GM12878 (cell line): ENCODE measurements around the gene CTIF. TPM values are rescaled to one million over a fixed set of nuclear protein-coding genes. Genes with fewer than 3 reads are reported as not detected.

Experiments
- ATAC-seq: fragments of 200-7000 bp; cut with Tn5 transposase; 3 replicates; pipeline ENCODE4 v1.9.1; 2020; ENCODE audit warnings: mild to moderate bottlenecking, moderate library complexity
- BruUV-seq: library from RNA; stranded (reverse); fragments of 400-500 nt; replicated peaks from 2 replicates; lab custom pipeline; 2021; lab: Mats Ljungman, UMichigan
- CTCF ChIA-PET: fragments of 300-600 bp; sonication (Branson Sonifier 250); formaldehyde crosslinking; extraction: SDS; loops from one replicate; lab custom pipeline; 2021; ENCODE audit warnings: inconsistent platforms; lab: Yijun Ruan, JAX
- POLR2A ChIA-PET: fragments of 350-600 bp; formaldehyde crosslinking; extraction: SDS; loops from one replicate; lab custom pipeline; 2021; ENCODE audit warnings: inconsistent platforms; lab: Charles Lee
- RAD21 ChIA-PET: fragments of 300-600 bp; sonication (Branson Sonifier 250); formaldehyde crosslinking; loops from one replicate; lab custom pipeline; 2023; ENCODE audit warnings: antibody characterized with exemption; ENCODE audit not compliant: unreplicated experiment; lab: Charles Lee
- SMC1A ChIA-PET: fragments of 300-600 bp; sonication (Branson Sonifier 250); formaldehyde crosslinking; loops from one replicate; lab custom pipeline; 2023; ENCODE audit not compliant: unreplicated experiment, uncharacterized antibody; lab: Charles Lee
- DNase-seq: peaks from one replicate; pipeline ENCODE4 v3.0.0-alpha.2; 2011; ENCODE audit warnings: low read depth, low spot score
- FAIRE-seq: peaks from 3 replicates; lab custom pipeline; 2011; peaks lifted over from hg19 to GRCh38; lab: Jason Lieb, UNC
- H2AFZ ChIP-seq: 2 replicates; pipeline ENCODE4 v1.6.0; 2011; ENCODE audit warnings: low read depth, low read length, control low read depth; ENCODE audit not compliant: control insufficient read depth
- H3K27ac ChIP-seq: 2 replicates; pipeline ENCODE4 v1.5.1; 2011; ENCODE audit warnings: control low read depth; ENCODE audit not compliant: control insufficient read depth, insufficient read depth
- H3K27me3 ChIP-seq, 2 experiments: replicated peaks in 1 of 2; 2 replicates each; pipeline versions ENCODE4 v1.6.0 to v1.6.1; 2011; ENCODE audit warnings: low read length in 1 of 2; ENCODE audit not compliant: control insufficient read depth in 2 of 2, insufficient read depth in 2 of 2
- H3K36me3 ChIP-seq, 2 experiments: 2 replicates each; pipeline ENCODE4 v1.5.1; 2011; ENCODE audit warnings: low read length in 1 of 2; ENCODE audit not compliant: control insufficient read depth in 2 of 2, insufficient read depth in 2 of 2
- H3K4me1 ChIP-seq: 2 replicates; pipeline ENCODE4 v1.6.1; 2011; ENCODE audit warnings: mild to moderate bottlenecking, low read length, moderate library complexity, mixed read lengths; ENCODE audit not compliant: control insufficient read depth, insufficient read depth
- H3K4me2 ChIP-seq: 2 replicates; pipeline ENCODE4 v1.6.0; 2011; ENCODE audit warnings: control low read depth; ENCODE audit not compliant: control insufficient read depth, insufficient read depth
- H3K4me3 ChIP-seq: fragments of 200-600 bp; sonication (generic); 2 replicates; pipeline ENCODE4 v1.5.1; 2016
- H3K79me2 ChIP-seq: 2 replicates; pipeline ENCODE4 v1.6.0; 2011; ENCODE audit warnings: low read length; ENCODE audit not compliant: control insufficient read depth, insufficient read depth
- H3K9ac ChIP-seq: 2 replicates; pipeline ENCODE4 v1.8.0; 2011; ENCODE audit warnings: low read length, control low read depth, mixed read lengths; ENCODE audit not compliant: control insufficient read depth, insufficient read depth
- H3K9me3 ChIP-seq: replicated peaks from 3 replicates; pipeline ENCODE4 v1.5.1; 2011; ENCODE audit warnings: mild to moderate bottlenecking, low read length; ENCODE audit not compliant: control insufficient read depth, insufficient read depth
- H4K20me1 ChIP-seq: 2 replicates; pipeline ENCODE4 v1.6.0; 2011; ENCODE audit not compliant: control insufficient read depth, insufficient read depth
- ASH2L ChIP-seq: fragments of 300-600, 200-600 bp; sonication (generic); IDR thresholded peaks from 2 replicates; pipeline ENCODE4 v1.6.1; 2017; ENCODE audit warnings: low read depth, mild to moderate bottlenecking, borderline replicate concordance
- BHLHE40 ChIP-seq, 2 experiments: fragments of 450-650 bp in 1 of 2; IDR thresholded peaks; 2 replicates each; pipeline ENCODE4 v1.6.1; 2011 to 2017; ENCODE audit warnings: low read depth in 2 of 2, borderline replicate concordance in 1 of 2, improper control_type of control experiment in 1 of 2, low read length in 1 of 2, mild to moderate bottlenecking in 1 of 2
- BRCA1 ChIP-seq: IDR thresholded peaks from 2 replicates; pipeline ENCODE4 v1.6.1; 2011; ENCODE audit warnings: low read depth, low read length, improper control_type of control experiment
- CBFB ChIP-seq: IDR thresholded peaks from 2 replicates; pipeline ENCODE4 v1.6.1; 2016; ENCODE audit warnings: antibody characterized with exemption, low read depth
- CHD4 ChIP-seq: fragments of 200-600 bp; sonication (generic); IDR thresholded peaks from 2 replicates; pipeline ENCODE4 v1.6.1; 2016; ENCODE audit warnings: mild to moderate bottlenecking
- IKZF2 ChIP-seq, 2 experiments: fragments of 450-650 bp; IDR thresholded peaks; 2 replicates each; pipeline ENCODE4 v1.6.1; 2017; ENCODE audit warnings: mild to moderate bottlenecking in 2 of 2, moderate library complexity in 2 of 2
- JUNB ChIP-seq: IDR thresholded peaks from 2 replicates; pipeline ENCODE4 v1.6.1; 2016; ENCODE audit warnings: antibody characterized with exemption, mild to moderate bottlenecking
- KDM1A ChIP-seq: fragments of 200-600 bp; sonication (generic); IDR thresholded peaks from 2 replicates; pipeline ENCODE4 v1.6.1; 2016; ENCODE audit warnings: borderline replicate concordance
- NBN ChIP-seq: fragments of 450-650 bp; IDR thresholded peaks from 2 replicates; pipeline ENCODE4 v1.6.1; 2016
- POLR2AphosphoS5 ChIP-seq: IDR thresholded peaks from 2 replicates; pipeline ENCODE4 v1.6.1; 2011; ENCODE audit warnings: mild to moderate bottlenecking, low read length, inconsistent platforms
- RAD21 ChIP-seq: IDR thresholded peaks from 2 replicates; pipeline ENCODE4 v1.6.1; 2011; ENCODE audit warnings: mild to moderate bottlenecking, low read depth, low read length, moderate library complexity; ENCODE audit not compliant: insufficient read depth
- SKIL ChIP-seq: fragments of 450-650 bp; IDR thresholded peaks from 2 replicates; pipeline ENCODE4 v1.6.1; 2017; ENCODE audit warnings: mild to moderate bottlenecking, low read depth, inconsistent platforms; ENCODE audit not compliant: poor library complexity, severe bottlenecking
- SREBF2 ChIP-seq: IDR thresholded peaks from 2 replicates; pipeline ENCODE4 v1.6.1; 2012; ENCODE audit warnings: mild to moderate bottlenecking, low read length
- TAF1 ChIP-seq: IDR thresholded peaks from 2 replicates; pipeline ENCODE4 v1.6.1; 2011; ENCODE audit warnings: mild to moderate bottlenecking, low read depth, low read length, borderline replicate concordance
- TARDBP ChIP-seq: IDR thresholded peaks from 2 replicates; pipeline ENCODE4 v1.6.1; 2016; ENCODE audit warnings: borderline replicate concordance
- ZBED1 ChIP-seq: IDR thresholded peaks from 2 replicates; pipeline ENCODE4 v1.6.1; 2016; ENCODE audit warnings: borderline replicate concordance
- ZBTB4 ChIP-seq: fragments of 450-650 bp; formaldehyde crosslinking; IDR thresholded peaks from 2 replicates; pipeline ENCODE4 v1.4.0; 2022; ENCODE audit warnings: mild to moderate bottlenecking, moderate library complexity
- WGBS: methylation state at CpG from one replicate; pipeline ENCODE4 v1.1.6; 2016; ENCODE audit warnings: low lambda C conversion rate; ENCODE audit not compliant: insufficient replicate concordance, insufficient coverage; ENCODE audit errors: missing lambda C conversion rate; 5-methylcytosine and 5-hydroxymethylcytosine counted together
- in situ Hi-C: fragments of 300-500 bp; cut with MboI; formaldehyde crosslinking; loops from 9 replicates; pipeline ENCODE4 v1.14.3; 2018; ENCODE audit warnings: mixed read lengths
- intact Hi-C: fragments of 100-400 bp; cut with micrococcal nuclease; formaldehyde crosslinking; loops from one replicate; pipeline ENCODE4 v1.14.2; 2022; ENCODE audit not compliant: unreplicated experiment
- polyA plus RNA-seq, 11 experiments: library from polyadenylated mRNA; depleted of rRNA in 4 of 11; unstranded in 6 of 11; stranded (reverse) in 5 of 11; fragments of >200 nt; fragmentation: Nextera tagmentation in 4 of 11; fragmentation: Illumina TruSeq in 1 of 11; extraction: Ambion mirVana in 4 of 11; extraction: Trizol in 1 of 11; gene quantifications; 1 replicate in 1 of 11; 2 replicates in 10 of 11; pipeline versions ENCODE4 v1.2.1 to v1.2.3, GENCODE V29; 2011 to 2016; ENCODE audit warnings: inconsistent platforms in 2 of 11, missing spikeins in 2 of 11, low read depth in 1 of 11
- total RNA-seq, 4 experiments: library from RNA; depleted of rRNA in 3 of 4; stranded (reverse); fragments of >200 nt in 3 of 4; fragmentation: Illumina TruSeq in 1 of 4; extraction: Trizol in 1 of 4; gene quantifications; 2 replicates each; pipeline versions ENCODE4 v1.2.1 to v1.2.3, GENCODE V29; 2013 to 2021

CTIF gene
- total and polyA plus RNA-seq, 10 of the 15 experiments (the other 5 are each of a cell fraction or from before 2014, with no cell fraction given), result 0.06 to 11.6 (median 2.5) TPM

- TF ChIP-seq ZBTB4 (no peak), JUNB (no peak), POLR2AphosphoS5 (no peak), NBN (no peak)
These were observed 351.3 kb downstream of the CTIF start (continued) for GRCh38 chr18:48889981-48890762.

GRCh38 chr18:48891721-48892120, 352.9 kb downstream of the CTIF start:
- Histone ChIP-seq H4K20me1 (no peaks in the 10 kb centered on the region), H3K9ac (no peak overlapping the region), H3K9me3 (no peaks in the 10 kb centered on the region), H3K4me3 (no peak overlapping the region), H3K27me3 (no peaks in the 10 kb centered on the region), H3K4me2 (no peak overlapping the region), H3K4me1 (peaks cover 4% of the 10 kb centered on the region), H3K79me2 (no peaks in the 10 kb centered on the region), H2AFZ (no peak overlapping the region), H3K36me3 (no peaks in the 10 kb centered on the region), H3K27ac (no peak overlapping the region)
- FAIRE-seq (no peak), DNase-seq (no peak), ATAC-seq (no peak)
- RAD21 ChIA-PET, result no interaction called here
- CTCF ChIA-PET, result no interaction called here
- BruUV-seq, result no TSS peak
- in situ Hi-C loops, result no loop called here
- SMC1A ChIA-PET, result interaction anchor here (0.7 to 2.0 kb wide), 4 partner anchors 16 to 360 kb away, joined by 3 to 4 read pairs (median 4); no protein-coding TSS in a partner anchor
- WGBS, result 89% methylated on average over 4 of the region's 4 CpGs
- intact Hi-C loops, result no loop called here
- POLR2A ChIA-PET, result no interaction called here
- TF ChIP-seq CBFB (no peak), SKIL (no peak), CHD4 (no peak), RAD21 (no peak), BHLHE40 (IDR thresholded peaks at IDR 0.05; ENCODE audit: borderline replicate concordance in 1 of 2, low read depth in 2 of 2, low read length in 1 of 2) (no peak), KDM1A (no peak), ASH2L (no peak), ZBED1 (no peak), BRCA1 (no peak), SREBF2 (no peak), TAF1 (no peak), IKZF2 (IDR thresholded peaks at IDR 0.05) (no peak), TARDBP (no peak)
